Bone marrow (tissue), 2 donors: Measurements from ENCODE around the gene ATG4C.

ENCODE experiments used
- DNase-seq, 2 donors: peaks; one replicate each; lab custom pipeline; 2025; lab: John Stamatoyannopoulos, UW

Gene ATG4C

GRCh38 chr1:62904856-62905225 is 120.9 kb downstream of the ATG4C start:
- DNase-seq, result no peak

GRCh38 chr1:62905309-62905708 is 121.4 kb downstream of the ATG4C start:
- DNase-seq, result no peak

- no peak for DNase-seq
Observed at GRCh38 chr1:62905872-62906271, 121.9 kb downstream of the ATG4C start.

- DNase-seq, result no peak
Observed at GRCh38 chr1:62906428-62906886, 122.5 kb downstream of the ATG4C start.

GRCh38 chr1:62908168-62908695 is 124.3 kb downstream of the ATG4C start:
- no peak for DNase-seq

GRCh38 chr1:62912028-62912638 is 128.2 kb downstream of the ATG4C start:
- no peak for DNase-seq
